Activated CD4-positive, alpha-beta memory T cell treated with anti-CD3 and anti-CD28 coated beads, Interleukin-2, amount 10 ng/mL, durations not matched to agents 7 days and 5 days (primary cell): ENCODE measurements around the gene RABAC1. TPM values are rescaled to one million over a fixed set of nuclear protein-coding genes. Genes with fewer than 3 reads are reported as not detected.

Experiments used
- CTCF ChIA-PET: fragments of 350-600 bp; sonication (Branson Sonifier 250); formaldehyde crosslinking; loops from one replicate; lab custom pipeline; 2021; ENCODE audit warnings: antibody characterized with exemption, inconsistent platforms; lab: Charles Lee
- POLR2A ChIA-PET: fragments of 350-600 bp; sonication (Branson Sonifier 250); formaldehyde crosslinking; loops from one replicate; lab custom pipeline; 2021; ENCODE audit warnings: antibody characterized with exemption; lab: Charles Lee
- DNase-seq: peaks from one replicate; pipeline ENCODE4 v3.0.0-alpha.2; 2020
- H3K27ac Mint-ChIP-seq: one replicate; pipeline ENCODE4 v1.8.0; 2021; ENCODE audit warnings: mild to moderate bottlenecking, mixed read lengths
- H3K27me3 Mint-ChIP-seq: one replicate; pipeline ENCODE4 v1.8.0; 2021; ENCODE audit warnings: mixed read lengths
- H3K36me3 Mint-ChIP-seq: one replicate; pipeline ENCODE4 v1.8.0; 2021; ENCODE audit warnings: low read depth, mixed read lengths
- H3K4me1 Mint-ChIP-seq: one replicate; pipeline ENCODE4 v1.8.0; 2021; ENCODE audit warnings: mixed read lengths
- H3K4me3 Mint-ChIP-seq: one replicate; pipeline ENCODE4 v1.8.0; 2021; ENCODE audit warnings: mild to moderate bottlenecking, mixed read lengths
- H3K9me3 Mint-ChIP-seq: one replicate; pipeline ENCODE4 v1.8.0; 2021; ENCODE audit warnings: mixed read lengths
- total RNA-seq, 2 experiments: library from RNA; stranded (reverse); gene quantifications; one replicate each; pipeline ENCODE4 v1.2.3, GENCODE V29; 2021

Gene RABAC1
- total RNA-seq, 2 experiments from 2014 or later = 97.2 to 105 TPM

DNA sequence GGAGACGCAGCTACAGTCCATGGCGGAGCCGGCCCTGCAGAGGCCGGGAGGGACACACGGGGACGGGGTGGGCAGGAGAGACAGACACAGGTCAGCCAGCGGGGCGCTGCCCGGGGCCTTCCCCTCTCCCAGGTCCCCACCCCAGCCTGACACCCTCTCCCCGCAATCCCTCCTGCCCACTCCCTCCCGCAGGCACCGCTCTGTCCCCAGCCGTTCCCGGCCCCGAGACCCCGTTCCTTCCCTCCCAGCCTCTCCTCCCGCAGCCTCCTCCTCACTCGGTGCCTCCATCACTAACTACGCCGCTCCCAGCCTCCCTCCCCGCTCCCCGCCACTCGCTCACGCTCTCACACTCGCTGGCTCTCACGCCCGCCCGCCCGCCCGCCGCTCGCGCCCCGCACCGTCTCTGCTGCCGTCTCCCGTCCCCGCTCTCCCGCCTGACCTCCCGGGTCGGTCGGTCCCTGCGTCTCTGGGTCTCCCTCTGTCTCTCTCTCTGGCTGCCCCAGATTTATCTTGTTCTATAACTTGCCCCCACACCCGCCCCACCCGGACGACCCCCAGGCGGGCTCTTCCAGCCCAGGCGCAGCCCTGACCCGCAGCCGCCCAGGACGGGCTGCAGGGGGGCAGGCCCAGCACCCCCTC lies 46.1 kb downstream of the RABAC1 start:
- peaks cover 13% of the 10 kb centered on the region for H3K4me1 Mint-ChIP-seq
- ChIA-PET CTCF (no interaction called here), POLR2A (interaction anchor here (1.9 to 2.4 kb wide), 3 partner anchors 10 to 36 kb away, joined by 4 to 8 read pairs (median 7); partner anchors contain the start of gene CD79A)
- no peak for DNase-seq
- H3K4me3 Mint-ChIP-seq = no peak overlapping the region
- no peaks in the 10 kb centered on the region for H3K9me3 Mint-ChIP-seq
- H3K27ac Mint-ChIP-seq = no peak overlapping the region
- H3K36me3 Mint-ChIP-seq = peaks cover 21% of the 10 kb centered on the region
- peaks cover 39% of the 10 kb centered on the region for H3K27me3 Mint-ChIP-seq

DNA sequence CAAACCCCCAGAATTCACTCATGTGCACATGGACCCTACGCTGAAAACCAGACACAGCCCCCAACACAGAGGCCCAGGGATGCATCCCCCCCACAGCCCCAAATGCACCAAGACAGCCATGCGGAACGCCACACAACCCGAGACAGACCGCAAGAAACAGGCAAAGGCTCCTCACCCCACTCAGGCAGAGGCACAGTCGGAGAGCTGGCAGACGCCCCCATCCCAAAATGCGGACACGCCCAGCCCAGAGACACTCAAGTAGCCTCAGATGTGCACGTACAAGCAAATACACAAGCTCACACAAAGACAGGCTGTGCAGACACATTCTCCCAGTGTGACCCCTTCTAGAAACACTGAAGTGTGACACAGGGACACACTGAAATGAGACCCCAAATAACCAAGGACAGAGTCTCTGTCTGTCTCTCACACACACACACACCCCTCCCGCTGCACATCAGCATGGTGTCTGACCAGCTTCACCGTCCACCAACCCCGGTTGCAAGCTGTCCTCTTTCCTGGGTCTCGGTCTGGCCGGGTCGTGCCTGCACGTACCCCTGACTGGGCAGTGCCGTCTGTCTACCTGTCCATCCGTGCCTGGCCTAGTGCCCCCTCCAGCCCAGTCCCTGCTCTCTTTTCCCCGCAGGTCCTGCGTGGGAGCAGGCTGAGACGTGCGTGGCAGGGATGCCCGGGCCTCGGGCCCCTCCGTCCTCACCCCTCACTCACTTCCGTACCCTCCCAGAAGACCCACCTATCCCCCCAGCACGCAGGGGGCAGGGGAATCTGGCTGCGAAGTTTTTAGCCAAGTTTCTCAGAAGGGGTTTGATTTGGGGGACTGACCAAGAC lies 47.0 kb downstream of the RABAC1 start:
- H3K27ac Mint-ChIP-seq = no peak overlapping the region
- POLR2A ChIA-PET = interaction anchor here (0.8 to 15.7 kb wide), 11 partner anchors 10 to 52 kb away, joined by 4 to 166 read pairs (median 8); partner anchors contain the start of genes ARHGEF1, CD79A and RPS19
- H3K27me3 Mint-ChIP-seq = peaks cover 39% of the 10 kb centered on the region
- CTCF ChIA-PET = interaction anchor here (1.2 kb wide), 1 partner anchor 24 kb away, joined by 3 read pairs; no protein-coding TSS in a partner anchor
- peaks cover 24% of the 10 kb centered on the region for H3K36me3 Mint-ChIP-seq
- no peak overlapping the region for H3K4me3 Mint-ChIP-seq
- H3K4me1 Mint-ChIP-seq = peaks cover 15% of the 10 kb centered on the region
- DNase-seq = no peak
- H3K9me3 Mint-ChIP-seq = no peaks in the 10 kb centered on the region

DNA sequence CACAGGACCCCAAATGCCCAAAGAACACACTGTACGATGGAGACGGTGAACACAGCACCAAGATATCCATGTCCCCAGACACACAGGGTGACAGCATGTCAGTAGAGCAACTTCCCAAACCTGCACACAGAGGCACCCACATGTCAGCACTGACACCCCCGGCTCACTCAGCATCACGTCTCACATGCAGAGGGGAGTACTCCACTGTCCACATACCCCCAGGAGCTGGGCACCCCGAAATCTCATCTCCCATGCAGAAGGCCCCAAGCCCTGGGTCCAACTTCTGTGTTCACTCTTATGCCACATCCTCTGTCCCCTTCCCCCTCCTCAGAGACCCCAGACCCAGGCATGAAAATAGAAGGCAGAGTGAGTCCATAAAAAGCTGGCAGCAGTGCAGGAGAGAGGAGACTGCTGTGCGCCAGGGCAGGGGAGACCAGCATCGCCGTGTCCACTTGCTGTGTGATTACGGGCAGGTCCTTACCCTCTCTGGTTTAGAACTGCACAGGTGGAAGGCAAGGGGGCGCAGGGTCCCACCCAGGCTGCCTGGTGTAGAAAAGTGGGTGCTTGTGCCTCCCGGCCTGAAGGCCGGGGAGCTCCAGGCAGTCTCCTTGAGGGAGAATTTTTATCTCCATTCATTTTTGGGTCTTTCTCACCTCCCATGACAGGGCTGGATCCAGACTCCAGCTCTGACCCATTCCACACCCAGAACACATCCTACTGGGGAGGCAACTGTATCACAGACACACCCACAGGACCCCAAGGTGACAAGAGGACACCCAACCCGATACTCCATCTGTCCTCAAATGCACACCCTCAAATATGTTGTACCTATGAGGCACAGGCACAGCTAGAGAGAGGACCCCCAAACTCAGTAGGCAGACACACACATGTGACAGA lies 47.9 kb downstream of the RABAC1 start:
- Mint-ChIP-seq H3K9me3 (no peaks in the 10 kb centered on the region), H3K4me1 (peaks cover 17% of the 10 kb centered on the region), H3K27ac (peak overlapping the region; percentile 41), H3K27me3 (peaks cover 39% of the 10 kb centered on the region), H3K4me3 (no peak overlapping the region), H3K36me3 (peaks cover 30% of the 10 kb centered on the region)
- CTCF ChIA-PET = interaction anchor here (1.2 kb wide), 1 partner anchor 23 kb away, joined by 3 read pairs; no protein-coding TSS in a partner anchor
- POLR2A ChIA-PET = interaction anchor here (0.8 to 15.7 kb wide), 11 partner anchors 9 to 51 kb away, joined by 4 to 166 read pairs (median 8); partner anchors contain the start of genes ARHGEF1, CD79A and RPS19
- no peak for DNase-seq

DNA sequence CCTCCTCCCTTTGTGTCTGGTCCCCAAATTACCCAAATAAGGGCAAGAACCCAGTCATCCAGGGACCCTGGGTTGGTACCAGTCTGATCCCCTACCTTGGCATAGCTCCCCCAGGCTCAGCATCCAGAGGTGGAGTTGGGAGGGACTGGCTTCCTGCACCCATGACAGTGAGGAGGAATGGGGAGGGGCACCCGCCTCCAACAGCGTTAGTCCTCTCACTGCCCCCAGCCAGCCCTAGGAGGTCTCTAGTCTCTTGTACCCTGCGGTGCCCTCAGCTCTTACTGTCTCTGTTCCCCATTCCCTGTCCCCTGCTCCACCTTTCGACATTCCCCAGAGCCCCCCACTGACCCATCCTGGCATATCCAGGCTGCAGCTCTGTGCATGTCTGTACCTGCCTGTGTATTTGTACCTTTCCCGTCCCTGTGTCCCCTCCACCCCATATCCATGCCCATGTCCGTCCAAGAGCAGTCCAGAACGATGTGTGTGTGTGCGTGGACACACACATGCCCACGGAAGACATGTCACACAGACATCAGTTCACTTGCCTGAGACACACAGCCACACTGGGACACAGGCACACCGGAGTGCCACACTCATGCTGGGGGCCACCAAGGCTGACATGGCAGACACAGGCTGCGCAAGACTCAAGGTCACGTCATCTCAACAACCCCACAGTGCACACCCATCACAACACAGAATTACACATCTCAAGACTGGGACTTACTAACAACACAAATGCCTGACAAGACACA lies 48.7 kb downstream of the RABAC1 start:
- CTCF ChIA-PET = no interaction called here

DNA sequence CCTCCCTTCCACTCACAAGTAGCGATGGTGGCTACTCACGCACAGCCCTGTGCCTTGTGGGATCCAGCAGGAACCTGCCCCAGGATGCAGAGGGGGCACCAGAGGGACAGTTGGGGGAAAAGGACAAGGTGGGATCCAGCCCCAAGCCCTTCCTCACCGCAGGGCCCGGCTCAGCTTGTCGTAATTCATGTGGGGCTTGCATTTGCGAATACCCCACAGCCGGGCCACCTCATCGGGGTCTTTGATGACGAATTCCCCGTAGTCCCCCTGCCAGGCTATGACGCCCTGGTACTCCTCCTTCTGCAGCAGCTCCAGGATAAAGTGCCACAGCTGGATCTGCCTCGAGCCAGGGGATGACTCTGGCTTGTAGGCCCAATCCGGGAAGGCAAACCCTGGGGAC lies 49.4 kb downstream of the RABAC1 start:
- Mint-ChIP-seq H3K4me1 (peaks cover 23% of the 10 kb centered on the region), H3K4me3 (no peak overlapping the region), H3K9me3 (no peaks in the 10 kb centered on the region), H3K27me3 (peaks cover 37% of the 10 kb centered on the region), H3K36me3 (peaks cover 45% of the 10 kb centered on the region), H3K27ac (no peak overlapping the region)
- DNase-seq = no peak
- CTCF ChIA-PET = no interaction called here
- POLR2A ChIA-PET = interaction anchor here (1.2 to 15.7 kb wide), 3 partner anchors 22 to 37 kb away, joined by 3 to 166 read pairs (median 26); partner anchors contain the start of gene ARHGEF1

More for the DNA sequence above, 48.7 kb downstream of the RABAC1 start:
- Mint-ChIP-seq H3K27ac (peak overlapping the region; percentile 41), H3K4me1 (peaks cover 21% of the 10 kb centered on the region), H3K27me3 (peaks cover 39% of the 10 kb centered on the region), H3K4me3 (no peak overlapping the region), H3K9me3 (no peaks in the 10 kb centered on the region), H3K36me3 (peaks cover 38% of the 10 kb centered on the region)
- POLR2A ChIA-PET = interaction anchor here (1.8 to 15.7 kb wide), 8 partner anchors 8 to 50 kb away, joined by 6 to 166 read pairs (median 9); partner anchors contain the start of genes ARHGEF1, CD79A and RPS19
- no peak for DNase-seq

DNA sequence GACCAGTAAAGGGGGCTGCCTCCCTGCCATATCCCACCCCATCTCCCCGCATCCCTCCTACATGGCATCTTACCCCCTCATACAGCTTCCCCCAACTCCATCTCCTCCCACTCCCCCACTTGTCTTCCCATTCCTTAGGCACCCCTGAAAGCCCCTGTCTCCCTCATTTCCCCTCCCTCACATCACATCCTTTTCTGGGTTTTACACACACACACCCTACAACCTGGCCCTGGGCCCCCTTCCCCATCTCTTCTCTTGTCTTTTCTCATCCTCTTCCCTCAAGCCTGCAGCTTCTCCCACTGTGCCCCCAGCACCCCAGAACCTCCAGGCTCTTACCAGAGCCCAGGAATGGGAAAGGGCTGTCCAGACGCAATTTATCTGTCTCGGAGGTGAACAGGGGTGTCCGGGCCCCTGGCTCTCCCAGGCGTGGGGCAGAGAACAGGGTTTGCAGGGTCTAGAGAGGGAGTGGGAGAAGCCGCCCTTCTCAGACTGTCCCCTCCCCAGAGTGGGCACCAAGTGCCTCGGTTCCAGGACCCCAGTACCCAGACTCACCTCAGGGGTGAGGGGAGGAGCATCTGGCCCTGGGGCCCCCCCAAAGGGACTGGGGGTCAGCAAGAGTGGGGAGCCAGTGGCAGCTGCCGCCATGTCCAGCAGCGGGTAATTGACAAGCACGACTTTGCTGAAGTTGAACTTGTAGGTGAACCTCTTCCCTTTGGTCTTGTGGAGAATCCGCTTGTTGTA lies 50.2 kb downstream of the RABAC1 start:
- no peaks in the 10 kb centered on the region for H3K9me3 Mint-ChIP-seq
- H3K4me3 Mint-ChIP-seq = no peak overlapping the region
- no peak overlapping the region for H3K27ac Mint-ChIP-seq
- DNase-seq = no peak
- H3K4me1 Mint-ChIP-seq = peaks cover 24% of the 10 kb centered on the region
- ChIA-PET CTCF (no interaction called here), POLR2A (interaction anchor here (0.9 to 15.7 kb wide), 5 partner anchors 19 to 49 kb away, joined by 3 to 166 read pairs (median 10); partner anchors contain the start of genes ARHGEF1, ERFL and RPS19)
- peaks cover 53% of the 10 kb centered on the region for H3K36me3 Mint-ChIP-seq
- peaks cover 32% of the 10 kb centered on the region for H3K27me3 Mint-ChIP-seq

DNA sequence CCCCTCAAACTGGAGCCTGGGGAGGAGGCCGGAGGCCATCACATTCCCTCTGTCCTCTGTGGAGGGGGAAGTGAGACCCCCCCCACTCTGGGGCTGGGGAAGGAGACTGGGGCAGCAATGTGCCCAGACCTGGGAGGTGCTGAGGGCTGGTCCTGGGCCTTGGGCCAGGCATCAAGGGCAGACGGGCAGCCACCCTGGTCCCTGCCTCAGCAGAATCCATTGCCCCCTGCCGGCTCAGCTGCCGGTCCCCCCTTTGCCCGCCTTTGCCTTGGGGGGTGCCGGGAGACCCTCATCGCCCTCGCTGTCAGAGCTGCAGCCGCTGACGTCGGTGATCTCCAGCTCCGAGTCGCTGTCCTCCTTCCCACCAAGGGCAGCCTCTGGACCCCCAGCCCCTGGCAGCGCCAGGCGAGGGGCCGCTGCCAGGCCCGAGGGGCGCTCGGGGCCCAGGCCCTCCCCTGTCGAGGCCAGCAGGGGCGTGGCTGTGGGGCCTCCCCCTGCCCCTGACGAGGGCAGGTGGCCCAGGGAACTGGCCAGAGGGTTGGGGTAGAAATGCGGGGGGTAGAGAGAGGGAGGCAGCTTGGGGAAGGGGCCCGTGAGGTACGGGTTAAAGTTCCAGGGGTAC lies 51.0 kb downstream of the RABAC1 start:
- Mint-ChIP-seq H3K36me3 (peaks cover 61% of the 10 kb centered on the region), H3K9me3 (no peaks in the 10 kb centered on the region), H3K4me3 (no peak overlapping the region), H3K27ac (no peak overlapping the region), H3K27me3 (peaks cover 25% of the 10 kb centered on the region), H3K4me1 (peaks cover 27% of the 10 kb centered on the region)
- POLR2A ChIA-PET = interaction anchor here (0.9 to 15.7 kb wide), 3 partner anchors 20 to 48 kb away, joined by 3 to 166 read pairs (median 10); partner anchors contain the start of genes ARHGEF1, ERFL and RPS19
- CTCF ChIA-PET = no interaction called here
- DNase-seq = no peak

DNA sequence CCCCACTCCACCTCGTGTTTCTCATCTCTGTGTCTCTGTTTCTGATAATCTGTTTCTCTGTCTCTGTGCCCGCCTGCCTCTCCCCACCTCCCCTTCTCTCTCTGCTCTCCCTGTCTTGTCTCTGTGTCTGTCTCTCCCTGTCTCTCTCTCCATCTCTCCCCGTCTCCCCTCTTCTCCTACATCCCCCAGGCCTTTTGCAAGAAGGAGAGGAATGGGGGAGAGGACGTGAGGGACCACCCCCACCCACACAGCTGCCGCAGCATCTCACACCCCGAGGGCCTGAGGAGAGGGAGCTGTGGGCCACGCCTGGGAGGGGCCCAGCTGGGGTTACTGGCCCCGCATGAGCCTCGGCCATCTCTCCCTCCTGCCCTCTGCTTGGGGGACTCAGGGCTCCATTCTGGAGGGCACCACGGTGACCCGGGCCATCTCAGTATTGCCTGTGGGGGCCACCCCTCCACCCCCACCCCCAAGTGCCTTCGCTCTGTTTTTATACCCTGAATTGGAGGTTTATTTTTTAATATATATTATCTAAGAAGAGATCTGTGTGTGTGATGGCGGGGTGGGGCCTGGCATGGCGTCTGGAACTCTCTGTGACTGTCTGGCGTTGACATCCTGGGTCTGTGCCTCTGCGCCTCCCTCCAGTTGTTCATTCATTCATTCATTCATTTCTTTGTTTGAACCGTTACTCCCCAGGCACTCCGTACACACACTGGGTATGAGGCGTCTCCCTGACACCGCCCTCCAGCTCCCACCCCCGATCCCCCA lies 52.0 kb downstream of the RABAC1 start:
- ChIA-PET POLR2A (interaction anchor here (3.3 to 15.7 kb wide), 2 partner anchors 20 to 47 kb away, joined by 10 to 166 read pairs; partner anchors contain the start of genes ARHGEF1 and RPS19), CTCF (no interaction called here)
- H3K9me3 Mint-ChIP-seq = no peaks in the 10 kb centered on the region
- H3K27ac Mint-ChIP-seq = no peak overlapping the region
- H3K36me3 Mint-ChIP-seq = peaks cover 69% of the 10 kb centered on the region
- no peak for DNase-seq
- no peak overlapping the region for H3K4me3 Mint-ChIP-seq
- peaks cover 17% of the 10 kb centered on the region for H3K27me3 Mint-ChIP-seq
- H3K4me1 Mint-ChIP-seq = peaks cover 25% of the 10 kb centered on the region
